ENCODE measurements around the gene PARP16.

The PARP16 gene

DNA sequence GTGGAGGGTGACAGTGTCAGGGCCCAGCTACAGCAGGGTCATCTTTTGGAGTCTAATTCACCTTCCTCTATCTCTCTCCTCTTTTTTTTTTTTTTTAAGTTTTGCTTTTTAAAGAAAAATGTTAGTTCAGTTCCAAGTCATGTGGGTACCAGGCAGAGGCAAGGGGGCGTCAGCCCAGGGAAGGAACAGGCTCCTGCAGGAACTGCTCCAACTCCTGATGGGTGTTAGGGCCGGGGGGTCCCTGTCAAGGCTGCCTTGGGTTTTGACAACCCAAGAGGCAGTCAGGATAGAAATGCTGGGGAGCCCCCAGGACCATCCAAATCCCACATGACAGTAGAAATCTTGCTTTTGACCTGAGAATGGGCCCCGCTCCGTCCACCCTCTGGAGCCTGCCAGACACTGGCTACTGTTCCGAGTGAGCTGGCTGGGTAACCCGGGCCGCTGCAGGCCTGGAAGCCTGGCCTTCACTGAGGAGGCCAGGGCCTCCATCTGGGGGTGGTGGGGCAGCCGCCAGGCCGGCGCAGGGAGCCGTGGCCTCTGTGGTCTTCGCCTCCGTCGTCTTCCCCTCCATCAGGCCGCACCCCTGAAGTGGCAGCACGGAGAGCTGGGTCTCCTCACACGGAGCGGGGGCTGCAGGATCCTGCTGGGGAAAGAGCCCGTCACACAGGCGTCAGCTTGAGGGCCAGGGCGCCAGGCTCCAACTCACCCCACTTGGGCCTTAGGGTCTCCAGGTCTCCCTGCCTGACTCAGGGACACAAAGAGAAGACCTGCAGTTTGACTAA lies 42.0 kb upstream of the PARP16 start:
- TF ChIP-seq, protein P1, sequence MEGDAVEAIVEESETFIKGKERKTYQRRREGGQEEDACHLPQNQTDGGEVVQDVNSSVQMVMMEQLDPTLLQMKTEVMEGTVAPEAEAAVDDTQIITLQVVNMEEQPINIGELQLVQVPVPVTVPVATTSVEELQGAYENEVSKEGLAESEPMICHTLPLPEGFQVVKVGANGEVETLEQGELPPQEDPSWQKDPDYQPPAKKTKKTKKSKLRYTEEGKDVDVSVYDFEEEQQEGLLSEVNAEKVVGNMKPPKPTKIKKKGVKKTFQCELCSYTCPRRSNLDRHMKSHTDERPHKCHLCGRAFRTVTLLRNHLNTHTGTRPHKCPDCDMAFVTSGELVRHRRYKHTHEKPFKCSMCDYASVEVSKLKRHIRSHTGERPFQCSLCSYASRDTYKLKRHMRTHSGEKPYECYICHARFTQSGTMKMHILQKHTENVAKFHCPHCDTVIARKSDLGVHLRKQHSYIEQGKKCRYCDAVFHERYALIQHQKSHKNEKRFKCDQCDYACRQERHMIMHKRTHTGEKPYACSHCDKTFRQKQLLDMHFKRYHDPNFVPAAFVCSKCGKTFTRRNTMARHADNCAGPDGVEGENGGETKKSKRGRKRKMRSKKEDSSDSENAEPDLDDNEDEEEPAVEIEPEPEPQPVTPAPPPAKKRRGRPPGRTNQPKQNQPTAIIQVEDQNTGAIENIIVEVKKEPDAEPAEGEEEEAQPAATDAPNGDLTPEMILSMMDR (IDR thresholded peaks at IDR 0.05; ENCODE audit: extremely low read depth, insufficient read depth, missing control alignments): no peak
- in situ Hi-C loops (cut with MboI; ENCODE audit: low pct_unique_long_range_greater_than_20kb, low sequenced_read_pairs, unreplicated experiment): no loop called here
- DNase-seq (ENCODE audit: low spot score): no peak

DNA sequence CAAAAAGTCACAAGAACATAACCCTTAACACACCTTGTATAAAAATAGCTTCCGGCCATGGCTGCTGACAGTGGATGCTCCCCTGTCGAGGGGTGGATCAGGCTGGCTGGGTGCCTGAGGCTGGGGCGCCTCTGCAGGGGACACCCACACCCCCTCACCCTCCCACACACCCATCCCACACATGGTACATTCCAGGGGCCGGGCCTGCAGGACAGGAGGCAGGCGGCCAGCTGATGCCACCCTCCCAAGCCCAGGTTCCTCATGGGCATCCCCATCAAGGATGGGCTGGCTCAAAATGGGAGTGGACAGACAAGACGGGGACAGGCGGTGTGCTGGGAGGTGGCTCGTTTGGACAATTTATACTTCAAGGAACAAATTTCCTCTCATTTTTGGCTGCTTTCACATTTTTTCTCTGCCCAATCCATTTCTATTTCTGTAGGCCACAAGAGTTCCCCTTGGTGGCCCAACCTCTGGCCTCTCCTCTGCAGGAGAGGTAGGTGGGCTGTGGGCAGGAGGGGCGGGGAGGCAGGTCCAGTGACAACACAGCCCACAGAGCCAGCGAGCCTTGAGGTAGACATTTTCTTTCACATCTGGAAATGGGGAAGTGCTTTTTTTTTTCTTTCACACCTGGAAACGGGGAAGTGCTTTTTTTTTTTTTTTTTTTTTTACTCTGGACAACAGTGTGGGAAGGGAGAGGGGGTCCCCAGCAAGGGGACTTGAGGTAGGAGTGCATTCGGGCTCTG lies 41.1 kb upstream of the PARP16 start:
- in situ Hi-C loops (cut with MboI; ENCODE audit: low pct_unique_long_range_greater_than_20kb, low sequenced_read_pairs, unreplicated experiment): no loop called here
- TF ChIP-seq, protein P1 (IDR thresholded peaks at IDR 0.05; ENCODE audit: extremely low read depth, insufficient read depth, missing control alignments): no peak
- no peak for DNase-seq (ENCODE audit: low spot score)

DNA sequence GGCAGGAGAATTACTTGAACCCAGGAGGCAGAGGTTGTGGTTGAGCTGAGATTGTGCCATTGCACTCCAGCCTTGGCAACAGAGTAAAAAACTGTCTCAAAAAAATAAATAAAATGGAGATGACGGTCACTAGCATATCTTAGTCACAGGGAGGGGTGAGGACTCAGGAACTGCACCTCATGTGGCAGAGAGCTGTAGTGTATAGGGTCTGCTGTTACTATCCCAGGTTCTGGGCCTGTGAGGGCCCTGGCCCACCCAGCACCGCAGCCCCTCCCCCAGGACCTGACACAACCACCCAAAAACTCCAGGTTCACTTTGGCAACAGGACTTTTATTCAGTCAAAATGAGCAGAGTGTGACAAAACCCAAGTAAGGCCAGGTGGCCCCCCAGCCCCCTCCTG lies 40.1 kb upstream of the PARP16 start:
- in situ Hi-C loops (cut with MboI; ENCODE audit: low pct_unique_long_range_greater_than_20kb, low sequenced_read_pairs, unreplicated experiment): no loop called here
- TF ChIP-seq, protein P1 (IDR thresholded peaks at IDR 0.05; ENCODE audit: extremely low read depth, insufficient read depth, missing control alignments): no peak
- no peak for DNase-seq (ENCODE audit: low spot score)

DNA sequence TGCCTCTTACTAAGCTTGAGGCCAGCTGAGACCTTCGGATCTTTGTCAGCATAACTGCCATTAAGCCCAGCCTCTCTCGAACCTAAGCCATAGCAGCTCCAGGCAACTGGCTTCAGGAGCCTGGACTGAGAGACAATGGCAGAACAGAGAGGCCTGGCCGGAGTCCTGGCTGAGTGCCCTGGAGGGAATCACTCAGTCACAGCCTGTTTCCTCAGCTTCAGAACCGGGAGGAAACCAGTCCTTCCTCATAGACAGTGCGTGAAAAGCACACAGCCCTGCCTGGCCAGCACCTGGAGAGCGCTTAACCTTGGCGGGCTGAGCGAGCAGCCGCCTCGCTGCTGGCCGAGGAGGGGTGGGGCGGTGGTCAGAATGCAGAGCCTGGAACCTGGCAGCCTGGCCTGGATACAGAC lies 39.4 kb upstream of the PARP16 start:
- in situ Hi-C loops (cut with MboI; ENCODE audit: low pct_unique_long_range_greater_than_20kb, low sequenced_read_pairs, unreplicated experiment): no loop called here
- no peak for DNase-seq (ENCODE audit: low spot score)

DNA sequence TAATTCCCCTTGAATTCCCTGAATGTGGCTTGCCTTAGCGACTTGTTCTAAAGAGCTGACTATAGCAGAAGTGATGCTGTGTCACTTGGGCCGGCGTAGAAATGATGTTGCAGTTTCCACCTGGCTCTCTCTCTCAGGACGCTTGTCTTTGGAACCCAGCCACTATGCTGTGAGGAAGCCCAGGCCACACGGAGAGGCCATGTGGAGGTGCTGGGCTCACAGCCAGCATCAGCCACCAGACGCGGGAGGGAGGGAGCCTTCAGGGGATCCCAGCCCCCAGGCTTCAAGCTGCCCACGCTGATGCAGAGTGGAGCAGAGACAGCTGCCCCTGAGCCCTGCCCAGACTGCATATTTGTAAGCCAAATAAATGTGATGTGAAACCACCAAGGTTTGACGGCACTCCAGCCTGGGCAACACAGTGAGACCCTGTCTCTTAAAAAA lies 36.4 kb upstream of the PARP16 start:
- TF ChIP-seq, protein P1 (IDR thresholded peaks at IDR 0.05; ENCODE audit: extremely low read depth, insufficient read depth, missing control alignments): no peak
- DNase-seq (ENCODE audit: low spot score): no peak
- in situ Hi-C loops (cut with MboI; ENCODE audit: low pct_unique_long_range_greater_than_20kb, low sequenced_read_pairs, unreplicated experiment): no loop called here

More for the DNA sequence above, 39.4 kb upstream of the PARP16 start:
- TF ChIP-seq, protein P1 (IDR thresholded peaks at IDR 0.05; ENCODE audit: extremely low read depth, insufficient read depth, missing control alignments): no peak

DNA sequence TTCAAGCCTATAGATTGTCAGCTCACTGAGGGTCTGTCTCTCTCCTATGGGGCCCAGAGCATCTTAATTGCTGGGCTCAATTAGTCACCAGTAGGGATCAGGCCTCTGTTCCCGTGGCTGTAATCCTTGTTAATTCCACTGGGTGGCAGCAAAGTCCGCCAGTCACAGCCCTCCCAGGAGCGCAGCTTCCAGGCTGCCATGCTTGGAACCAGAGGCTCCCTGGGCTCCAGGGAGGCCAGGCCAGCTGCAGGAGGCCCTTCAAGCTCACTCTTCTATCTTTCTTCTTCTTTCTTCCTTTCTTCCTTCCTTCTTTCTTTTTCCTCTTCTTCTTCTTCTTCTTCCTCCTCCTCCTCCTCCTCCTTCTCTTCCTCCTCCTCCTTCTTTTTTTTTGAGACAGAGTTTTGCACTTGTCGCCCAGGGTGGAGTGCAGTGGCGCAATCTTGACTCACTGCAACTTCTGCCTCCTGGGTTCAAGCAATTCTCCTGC lies 32.2 kb upstream of the PARP16 start:
- in situ Hi-C loops (cut with MboI; ENCODE audit: low pct_unique_long_range_greater_than_20kb, low sequenced_read_pairs, unreplicated experiment): loop anchor here (5.0 kb wide), 1 partner anchor 63 kb away; no protein-coding TSS in a partner anchor
- peak; percentile 87 for DNase-seq (ENCODE audit: low spot score)
- TF ChIP-seq, protein P1 (IDR thresholded peaks at IDR 0.05; ENCODE audit: extremely low read depth, insufficient read depth, missing control alignments): peak; percentile 87
